ENCODE measurements around the gene VAMP5. TPM values are rescaled to one million over a fixed set of nuclear protein-coding genes. Genes with fewer than 3 reads are reported as not detected.
A peak's percentile ranks its signal among the peaks of the same experiment; 100 is the strongest.

Gene VAMP5
- total and polyA plus RNA-seq, 10 of the 15 experiments (the other 5 are each of a cell fraction or from before 2014, with no cell fraction given) = 3.8 to 52.7 (median 24.1) TPM

GRCh38 chr2:85595301-85596025 lies 11.2 kb downstream of the VAMP5 start, which contains the start of gene RNF181 (continued):
- TF ChIP-seq CUX1 (IDR thresholded peaks at IDR 0.05; ENCODE audit: insufficient replicate concordance, low read depth, low read length) (no peak), E2F8 (IDR thresholded peaks at IDR 0.05; ENCODE audit: low read depth, partially characterized antibody) (no peak), ZNF207 (IDR thresholded peaks at IDR 0.05; ENCODE audit: borderline replicate concordance) (0 out of 2 replicates have a peak, but pooled peaks have one; percentile 28), TAF1 (IDR thresholded peaks at IDR 0.05; ENCODE audit: borderline replicate concordance, low read depth, low read length) (peak; percentile 77; the same call in 1 of the 2 replicates), PML (IDR thresholded peaks at IDR 0.05; ENCODE audit: low read length) (peak; percentile 88), IRF3 (IDR thresholded peaks at IDR 0.05) (peak; percentile 74), CREM (IDR thresholded peaks at IDR 0.05; ENCODE audit: low read depth) (0 out of 2 replicates have a peak, but pooled peaks have one; percentile 35), MTA2 (IDR thresholded peaks at IDR 0.05; ENCODE audit: low read depth) (no peak), RELA (IDR thresholded peaks at IDR 0.05; ENCODE audit: borderline replicate concordance, partially characterized antibody) (peak; percentile 32), NBN (IDR thresholded peaks at IDR 0.05) (0 out of 2 replicates have a peak, but pooled peaks have one; percentile 69), SP1 (IDR thresholded peaks at IDR 0.05; ENCODE audit: low read depth, low read length) (peak; percentile 95), ESRRA (IDR thresholded peaks at IDR 0.05; ENCODE audit: low read length) (no peak), RELB (IDR thresholded peaks at IDR 0.05; ENCODE audit: low read depth) (peak; percentile 90), SIN3A (IDR thresholded peaks at IDR 0.05; ENCODE audit: low read depth, low read length) (peak; percentile 82), NR2C1 (IDR thresholded peaks at IDR 0.05) (no peak), PKNOX1 (IDR thresholded peaks at IDR 0.05) (peak; percentile 36; the same call in 1 of the 2 replicates), POLR2AphosphoS5 (IDR thresholded peaks at IDR 0.05; ENCODE audit: low read length) (peak; percentile 94), KAT2A (conservative IDR thresholded peaks at IDR 0.05; ENCODE audit: control insufficient read depth, low read depth, low read length) (no peak), SREBF1 (IDR thresholded peaks at IDR 0.05; ENCODE audit: low read length) (no peak)

Data from GM12878 (cell line).